Panc1 (cell line): Measurements from ENCODE around the gene FPR3. TPM values are rescaled to one million over a fixed set of nuclear protein-coding genes. Genes with fewer than 3 reads are reported as not detected.

Experiments
- ATAC-seq: fragments of 200-7000 bp; cut with Tn5 transposase; 2 replicates; pipeline ENCODE4 v1.9.1; 2020; ENCODE audit warnings: mild to moderate bottlenecking, moderate library complexity
- BruUV-seq: library from RNA; stranded (reverse); fragments of 400-500 nt; replicated peaks from 2 replicates; lab custom pipeline; 2021; lab: Mats Ljungman, UMichigan
- CTCF ChIA-PET: fragments of 300-600 bp; sonication (Branson Sonifier 250); formaldehyde crosslinking; loops from one replicate; lab custom pipeline; 2022; ENCODE audit warnings: antibody characterized with exemption; lab: Charles Lee
- POLR2A ChIA-PET: fragments of 300-600 bp; sonication (Branson Sonifier 250); formaldehyde crosslinking; loops from one replicate; lab custom pipeline; 2022; ENCODE audit warnings: antibody characterized with exemption; lab: Charles Lee
- DNase-seq: peaks from one replicate; pipeline ENCODE4 v3.0.0-alpha.2; 2010; ENCODE audit warnings: low read depth, low spot score
- H3K27ac ChIP-seq: 2 replicates; pipeline ENCODE4 v1.5.1; 2011; ENCODE audit warnings: mild to moderate bottlenecking, low read length, inconsistent platforms
- H3K27me3 ChIP-seq: fragments of 200-500 bp; sonication (Bioruptor generic); 2 replicates; pipeline ENCODE4 v1.6.0; 2014; ENCODE audit warnings: low read length, inconsistent platforms; ENCODE audit not compliant: control insufficient read depth, insufficient read depth
- H3K36me3 ChIP-seq: fragments of 200-500 bp; sonication (Bioruptor generic); 2 replicates; pipeline ENCODE4 v1.5.1; 2014; ENCODE audit warnings: inconsistent platforms, mild to moderate bottlenecking, low read length, moderate library complexity; ENCODE audit not compliant: control insufficient read depth, insufficient read depth
- H3K4me1 ChIP-seq: 2 replicates; pipeline ENCODE4 v1.5.1; 2011; ENCODE audit warnings: inconsistent platforms, mild to moderate bottlenecking, low read length, moderate library complexity; ENCODE audit not compliant: control insufficient read depth, insufficient read depth
- H3K4me3 ChIP-seq, 2 experiments: 2 replicates each; pipeline ENCODE4 v1.5.1; 2011 to 2012; ENCODE audit warnings: low read depth in 2 of 2, low read length in 2 of 2, mild to moderate bottlenecking in 2 of 2, inconsistent platforms in 1 of 2, moderate library complexity in 1 of 2
- H3K9me3 ChIP-seq: fragments of 200-500 bp; sonication (Bioruptor generic); 2 replicates; pipeline ENCODE4 v1.5.1; 2014; ENCODE audit warnings: low read depth, mild to moderate bottlenecking, inconsistent platforms, low read length, moderate library complexity; ENCODE audit not compliant: control insufficient read depth, insufficient read depth
- CTCF ChIP-seq: fragments of 450-650 bp; IDR thresholded peaks from 2 replicates; pipeline ENCODE4 v1.5.1; 2017; ENCODE audit warnings: mild to moderate bottlenecking
- POLR2AphosphoS5 ChIP-seq: IDR thresholded peaks from 2 replicates; pipeline ENCODE4 v1.6.1; 2012; ENCODE audit warnings: mild to moderate bottlenecking, low read depth, low read length, moderate library complexity
- REST ChIP-seq, 2 experiments: IDR thresholded peaks; 2 replicates each; pipeline ENCODE4 v1.6.1; 2011 to 2012; ENCODE audit warnings: low read depth in 2 of 2, control low read depth in 1 of 2, low read length in 1 of 2, mild to moderate bottlenecking in 1 of 2, moderate library complexity in 1 of 2; ENCODE audit not compliant: insufficient read depth in 1 of 2
- SIN3A ChIP-seq: IDR thresholded peaks from 2 replicates; pipeline ENCODE4 v1.6.1; 2012; ENCODE audit warnings: low read depth, mild to moderate bottlenecking, low read length, moderate library complexity, borderline replicate concordance; ENCODE audit not compliant: insufficient read depth
- TCF7L2 ChIP-seq: IDR thresholded peaks from 2 replicates; pipeline ENCODE4 v1.6.1; 2011; ENCODE audit warnings: mild to moderate bottlenecking, low read depth, low read length, inconsistent platforms
- in situ Hi-C: cut with HindIII; loops from 2 replicates; pipeline ENCODE4 v1.10.0; 2016; ENCODE audit warnings: low sequenced_read_pairs, low pct_unique_long_range_greater_than_20kb
- intact Hi-C: fragments of 100-400 bp; cut with micrococcal nuclease; formaldehyde crosslinking; loops from one replicate; pipeline ENCODE4 v1.10.0; 2022; ENCODE audit not compliant: unreplicated experiment
- total RNA-seq: library from RNA; stranded (reverse); gene quantifications from one replicate; pipeline ENCODE4 v1.2.1, GENCODE V29; 2021; ENCODE audit not compliant: unreplicated experiment

FPR3 gene
- total RNA-seq, 1 experiment from 2014 or later = 0.08 TPM

DNA sequence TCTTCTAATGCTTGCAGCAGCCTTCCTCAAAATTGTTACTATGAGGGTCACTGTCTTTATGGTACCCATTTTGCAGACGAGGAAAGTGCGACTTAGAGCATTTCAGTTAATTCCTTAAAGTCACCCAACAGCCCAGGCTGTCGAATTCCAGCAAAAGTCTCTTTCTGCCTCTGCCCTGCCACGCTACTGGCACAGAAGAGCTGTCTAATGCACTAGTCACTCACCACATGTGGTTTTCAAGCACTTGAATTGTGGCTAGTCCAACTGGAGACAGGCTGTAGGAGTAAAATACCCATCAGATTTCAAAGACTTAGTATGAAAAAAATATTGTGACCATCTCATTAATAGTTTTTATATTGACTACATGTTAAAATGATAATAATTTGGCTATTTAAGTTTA lies 45.0 kb upstream of the FPR3 start:
- H3K4me3 ChIP-seq = no peak overlapping the region
- CTCF ChIA-PET = no interaction called here
- no peaks in the 10 kb centered on the region for H3K36me3 ChIP-seq
- POLR2A ChIA-PET = no interaction called here
- no peaks in the 10 kb centered on the region for H3K27me3 ChIP-seq
- no peaks in the 10 kb centered on the region for H3K9me3 ChIP-seq
- no TSS peak for BruUV-seq
- no peaks in the 10 kb centered on the region for H3K4me1 ChIP-seq
- in situ Hi-C loops = no loop called here
- H3K27ac ChIP-seq = no peak overlapping the region
- intact Hi-C loops = no loop called here
- DNase-seq (no peak), ATAC-seq (no peak)
- no peak for TF ChIP-seq SIN3A
- TF ChIP-seq REST (IDR thresholded peaks at IDR 0.05; ENCODE audit: insufficient read depth in 1 of 2, low read depth in 2 of 2, low read length in 1 of 2) = no peak
- TF ChIP-seq POLR2AphosphoS5 = no peak
- no peak for TF ChIP-seq CTCF
- no peak for TF ChIP-seq TCF7L2

- Histone ChIP-seq H3K4me3 (no peak overlapping the region), H3K4me1 (no peaks in the 10 kb centered on the region), H3K27ac (no peak overlapping the region), H3K36me3 (no peaks in the 10 kb centered on the region), H3K27me3 (no peaks in the 10 kb centered on the region), H3K9me3 (no peaks in the 10 kb centered on the region)
- in situ Hi-C loops (no loop called here), intact Hi-C loops (no loop called here)
- ChIA-PET CTCF (no interaction called here), POLR2A (no interaction called here)
- no peak for TF ChIP-seq REST (IDR thresholded peaks at IDR 0.05; ENCODE audit: insufficient read depth in 1 of 2, low read depth in 2 of 2, low read length in 1 of 2)
- no peak for TF ChIP-seq CTCF
- no peak for TF ChIP-seq POLR2AphosphoS5
- no peak for TF ChIP-seq SIN3A
- TF ChIP-seq TCF7L2 = no peak
- no TSS peak for BruUV-seq
- ATAC-seq (no peak), DNase-seq (no peak)
These were observed 44.4 kb upstream of the FPR3 start for GRCh38 chr19:51750400-51751094.
